Stimulated activated CD8-positive, alpha-beta memory T cell treated with anti-CD3 and anti-CD28 coated beads, Interleukin-4, amount 100 ng/mL, for 48 hours (primary cell): ENCODE results near the gene NAMPT.

Experiments
- DNase-seq: peaks from one replicate; pipeline ENCODE4 v3.0.0-alpha.2; 2020

NAMPT gene

DNA sequence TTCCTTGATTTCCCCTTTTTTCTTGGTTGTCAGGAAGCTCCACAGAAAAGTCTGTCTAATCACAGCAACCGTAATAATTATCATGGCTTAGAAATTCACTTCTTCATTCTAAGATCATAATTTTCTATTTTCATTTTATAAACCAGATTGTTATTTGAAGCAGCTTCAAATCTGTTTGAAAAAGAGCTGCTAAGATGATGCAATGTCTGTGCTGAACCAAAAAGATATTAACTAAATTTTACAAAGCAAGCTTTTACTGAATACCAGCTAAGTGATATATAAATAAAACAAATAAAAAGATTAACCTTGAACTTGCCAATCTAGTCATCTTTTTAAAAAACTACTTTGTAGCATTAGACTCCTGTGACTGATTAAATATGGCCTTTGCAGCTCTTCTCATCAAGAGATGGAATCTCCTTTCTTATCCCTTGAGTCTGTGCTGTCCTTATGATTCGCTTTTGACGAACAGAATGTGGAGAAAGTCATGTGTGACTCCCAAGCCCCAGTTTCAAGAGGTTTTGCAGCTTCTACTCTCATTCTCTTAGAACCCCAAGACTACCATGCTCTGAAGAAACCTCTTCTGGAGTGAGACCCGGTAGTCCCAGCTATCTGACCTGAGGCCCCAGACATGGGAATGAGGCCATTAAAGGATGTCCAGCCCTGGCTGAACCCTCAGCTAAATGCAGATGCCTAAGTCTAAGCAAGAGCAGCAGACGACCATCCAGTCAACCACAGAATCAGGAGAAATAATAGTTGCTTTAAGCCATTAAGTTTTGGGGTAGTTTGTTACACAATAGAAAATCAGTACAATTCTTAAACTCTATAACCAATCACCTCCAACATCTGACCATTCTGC, 14.4 kb downstream of the NAMPT start:
- no peak for DNase-seq

DNA sequence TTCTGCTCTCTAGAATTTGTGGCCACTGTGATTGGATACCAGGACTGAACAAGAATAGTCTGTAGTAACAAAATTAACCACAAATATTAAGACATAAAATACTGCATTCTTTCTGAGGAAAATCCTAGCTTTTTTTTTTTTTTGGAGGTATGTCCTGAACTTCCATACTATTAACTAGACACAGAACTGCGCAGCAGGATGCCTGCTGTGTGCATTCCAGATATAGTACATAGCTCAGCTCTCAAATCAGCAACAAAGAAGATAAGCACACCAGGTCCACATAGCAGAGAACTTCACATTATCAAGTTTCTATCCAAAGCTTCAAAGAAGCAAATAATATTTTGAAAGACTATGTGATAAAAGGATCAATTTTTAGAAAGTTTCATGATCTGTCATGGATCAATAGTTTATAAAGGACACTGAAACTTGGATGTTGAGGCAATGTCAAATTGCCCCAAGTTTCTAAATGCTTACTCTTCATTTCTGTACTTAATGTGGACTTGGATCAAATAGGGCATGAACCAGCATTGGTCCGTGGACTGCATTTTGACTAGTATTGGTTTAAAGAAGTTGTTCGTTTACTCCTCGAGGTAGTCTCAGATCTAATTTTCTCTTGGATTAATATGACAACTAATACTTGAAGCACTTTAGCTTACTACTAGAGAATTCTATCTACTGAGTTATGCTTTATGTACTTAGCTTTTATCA, 15.4 kb downstream of the NAMPT start:
- no peak for DNase-seq

DNA sequence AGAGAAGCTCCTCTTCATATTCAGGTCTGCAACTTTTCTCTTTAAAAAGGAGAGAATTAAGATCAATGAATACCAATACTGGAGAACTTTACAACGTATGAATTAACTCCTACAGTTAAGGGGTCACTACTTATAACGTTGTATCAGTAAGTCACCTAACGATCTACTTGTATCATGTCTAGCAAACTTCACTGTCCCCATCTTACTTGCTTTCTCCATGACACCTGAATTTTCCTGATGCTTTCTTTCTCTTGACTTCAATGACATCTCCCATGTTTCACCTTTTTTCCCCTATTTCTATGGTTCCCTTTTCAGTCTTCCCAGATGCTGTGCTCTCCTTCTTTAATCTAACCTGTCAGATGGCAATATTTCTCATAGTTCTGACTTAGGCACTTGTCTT, 19.6 kb downstream of the NAMPT start:
- DNase-seq = no peak

DNA sequence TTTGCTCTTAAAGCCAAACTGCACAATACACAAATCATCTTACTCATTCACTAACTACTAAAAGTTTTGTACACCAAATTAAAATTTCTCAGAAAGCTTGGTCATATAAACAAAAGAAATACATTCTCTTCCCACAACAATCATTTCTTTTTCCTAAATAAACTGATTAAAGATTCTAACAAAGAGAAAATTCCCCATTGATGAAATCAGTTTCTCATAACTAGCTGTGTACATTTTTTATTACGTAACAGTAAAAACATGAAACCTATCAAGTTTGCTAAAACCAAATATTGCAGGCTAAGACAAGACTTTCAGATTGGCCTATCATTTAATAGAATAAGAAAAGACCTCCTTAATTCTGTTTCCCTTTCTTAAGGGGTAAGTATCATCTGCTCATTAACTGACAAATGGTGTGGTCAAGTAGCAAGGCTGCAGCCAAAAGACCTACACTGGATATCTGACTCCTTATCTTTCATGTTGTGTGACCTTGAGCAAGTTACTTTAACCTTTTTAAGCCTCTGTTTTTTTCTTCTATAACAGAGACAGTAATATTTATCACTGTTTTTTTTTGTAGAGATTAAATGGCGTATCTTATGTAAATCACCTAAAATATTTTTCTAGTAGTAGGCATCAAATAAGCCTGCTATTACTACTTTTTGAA, 22.4 kb downstream of the NAMPT start:
- DNase-seq = no peak

DNA sequence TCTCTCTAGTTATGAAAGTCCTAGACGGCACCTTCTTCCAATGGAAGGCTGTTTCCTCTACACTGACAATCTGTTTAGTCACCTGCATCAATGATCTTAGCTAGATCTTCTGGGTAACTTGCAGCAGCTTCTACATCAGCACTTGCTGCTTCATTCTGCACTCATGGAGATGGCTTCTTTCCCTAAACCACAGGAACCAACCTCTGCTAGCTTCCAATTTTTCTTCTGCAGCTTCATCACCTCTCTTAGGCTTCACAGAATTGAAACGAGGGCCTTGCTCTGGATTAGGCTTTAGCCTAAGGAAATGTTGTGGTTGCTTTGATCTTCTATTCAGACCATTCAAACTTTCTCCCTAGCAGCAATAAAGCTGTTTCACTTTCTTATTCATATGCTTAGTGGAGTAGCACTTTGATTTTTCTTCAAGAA, 24.6 kb downstream of the NAMPT start:
- no peak for DNase-seq

DNA sequence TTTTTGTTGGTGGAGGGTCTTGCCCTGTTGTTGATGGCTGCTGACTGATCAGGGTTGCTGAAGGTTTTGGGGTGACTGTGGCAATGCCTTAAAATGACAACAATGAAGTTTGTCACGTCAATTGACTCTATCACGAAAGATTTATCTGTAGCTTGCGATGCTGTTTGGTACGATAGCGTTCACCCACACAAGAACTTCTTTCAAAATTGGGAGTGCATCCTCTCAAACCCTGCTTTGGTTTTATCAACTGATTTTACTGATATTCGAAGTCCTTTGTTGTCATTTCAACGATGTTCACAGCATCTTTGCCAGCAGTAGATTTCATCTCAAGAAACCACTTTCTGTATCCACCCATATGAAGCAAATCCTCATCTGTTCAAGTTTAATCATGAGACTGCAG, 26.0 kb downstream of the NAMPT start:
- no peak for DNase-seq

DNA sequence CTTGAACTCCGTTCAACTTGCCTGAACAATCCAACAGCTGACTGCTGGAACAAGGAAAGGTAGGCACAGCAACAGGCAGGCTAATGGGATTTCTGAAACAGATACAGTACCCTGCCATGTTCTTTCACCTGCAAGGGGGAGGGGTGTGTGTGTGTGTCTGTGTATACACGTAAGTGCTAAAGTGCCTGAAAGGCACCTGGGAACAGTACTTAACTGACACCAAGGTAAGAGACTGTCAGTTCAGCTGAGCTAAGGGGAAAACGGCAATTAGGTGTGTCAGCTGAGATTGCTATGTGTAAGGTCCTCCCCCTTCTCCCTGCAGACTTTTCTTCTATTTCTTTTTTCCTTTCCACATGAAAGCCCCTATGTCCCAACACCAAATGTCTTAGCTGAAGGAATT, 27.0 kb downstream of the NAMPT start:
- no peak for DNase-seq

DNA sequence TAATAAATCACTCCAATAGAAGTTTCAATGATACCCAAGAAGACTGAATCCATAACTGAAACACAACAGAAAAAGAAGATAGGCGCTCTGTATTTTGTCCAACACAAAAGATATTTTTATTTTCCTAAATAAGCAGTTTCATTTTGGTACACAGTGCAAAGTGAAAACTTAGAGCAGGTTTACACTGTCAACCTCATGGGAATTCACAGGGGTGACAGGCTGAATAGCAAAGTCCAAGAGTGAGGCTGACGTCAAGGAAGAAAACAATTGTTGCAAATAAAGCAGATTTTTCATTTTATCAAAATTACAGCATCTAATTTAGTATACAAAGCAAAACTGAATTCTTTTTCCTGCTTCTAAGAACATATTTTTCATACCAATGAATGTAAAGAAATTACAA, 28.6 kb downstream of the NAMPT start:
- no peak for DNase-seq

DNA sequence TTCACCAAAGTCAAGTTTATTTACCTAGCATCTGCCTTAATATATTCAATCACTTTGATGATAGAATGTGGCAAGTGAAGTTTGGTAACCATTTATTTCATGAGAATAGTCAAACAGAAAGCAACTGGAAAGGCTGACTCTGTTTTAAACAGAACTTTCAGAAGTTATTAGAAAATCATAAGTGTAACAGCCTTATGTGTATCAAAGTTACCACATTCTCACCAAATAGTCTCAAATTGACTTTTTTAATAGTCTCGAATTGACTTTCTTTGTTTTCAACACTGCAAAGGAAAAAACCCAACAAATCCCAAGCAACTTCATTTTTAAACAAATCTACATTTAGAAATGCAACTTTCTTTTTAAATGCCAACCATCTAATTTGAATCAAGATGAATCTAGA, 29.5 kb downstream of the NAMPT start:
- DNase-seq = no peak

DNA sequence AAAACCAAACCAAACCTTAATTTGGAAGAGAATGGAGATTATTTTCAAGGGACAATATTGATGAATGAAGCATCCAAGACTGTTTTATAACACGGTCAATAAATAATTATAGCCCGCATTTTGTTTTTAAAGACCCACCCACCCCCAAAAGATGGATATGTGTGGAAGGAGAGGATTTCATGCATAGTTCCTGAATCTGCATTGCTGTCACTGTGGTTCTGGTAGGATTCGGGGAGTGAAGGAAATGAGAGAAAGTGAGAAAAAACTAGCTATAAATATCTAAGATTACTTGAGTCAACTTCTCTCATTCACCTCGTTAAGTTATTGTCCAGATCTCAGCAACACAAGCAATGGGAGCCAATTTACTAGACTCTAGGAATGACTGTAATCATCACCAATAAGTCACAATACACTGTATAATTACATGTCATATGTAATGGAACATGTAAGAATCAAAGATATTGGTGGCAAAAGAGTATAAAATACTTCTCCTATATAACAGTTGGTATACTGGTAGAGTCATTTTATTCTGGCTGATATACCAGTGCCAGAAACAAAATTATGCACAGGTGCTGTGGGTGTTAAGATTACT, 30.2 kb downstream of the NAMPT start:
- no peak for DNase-seq

DNA sequence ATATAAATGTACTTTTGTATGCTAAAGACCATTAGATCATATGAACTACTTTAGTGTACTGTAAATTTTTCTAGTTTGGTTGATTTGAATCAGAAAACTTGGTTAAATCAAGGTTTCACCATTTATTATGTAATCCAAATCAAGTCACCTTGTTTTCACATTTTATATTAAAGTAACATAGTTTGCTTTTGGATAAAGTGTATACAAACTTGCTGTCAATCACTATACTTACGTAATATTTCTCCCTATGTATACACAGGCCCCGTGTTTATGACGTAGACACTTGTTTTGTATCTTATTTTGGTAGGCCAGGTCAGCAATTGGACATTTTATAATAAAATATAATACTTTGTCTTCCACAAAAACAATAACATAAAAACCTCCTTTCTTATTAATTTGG, 32.2 kb downstream of the NAMPT start:
- DNase-seq = no peak

DNA sequence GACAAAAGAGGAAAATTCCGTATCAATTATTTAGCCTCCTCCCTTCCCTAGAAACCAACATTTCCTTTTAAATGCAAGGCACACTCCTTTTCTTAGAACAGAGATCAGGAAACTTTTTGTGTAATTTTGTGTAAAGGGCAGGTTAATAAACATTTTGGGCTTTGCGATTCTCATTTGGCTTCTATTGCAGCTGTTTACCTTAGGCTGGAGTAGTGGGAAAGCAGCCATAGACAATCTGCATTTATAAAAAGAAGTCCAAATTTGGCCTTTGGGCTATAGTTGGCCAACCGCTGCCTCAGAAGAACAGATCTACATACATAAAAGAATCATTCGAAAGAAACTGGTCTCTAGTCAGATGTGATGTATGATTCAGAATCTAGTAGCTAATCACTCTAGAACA, 35.3 kb downstream of the NAMPT start:
- DNase-seq = no peak

DNA sequence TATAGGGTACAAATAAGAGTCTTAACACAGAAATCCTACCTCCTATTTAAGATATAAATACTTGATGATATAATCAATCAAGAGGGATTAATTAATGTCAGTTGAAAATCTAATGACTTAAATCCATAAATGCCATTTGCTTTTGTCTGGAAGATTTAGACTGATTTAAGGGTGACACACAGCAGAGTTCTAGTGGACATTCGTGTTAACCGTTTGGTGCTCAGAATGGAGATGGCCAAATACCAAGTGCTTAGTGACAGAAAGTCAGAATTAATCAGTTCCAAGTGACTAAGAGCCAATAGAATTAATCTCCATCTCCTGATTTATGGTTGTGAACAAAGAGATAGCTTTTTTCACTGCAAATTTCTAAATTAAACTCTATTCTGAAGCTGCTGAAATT, 36.2 kb downstream of the NAMPT start:
- DNase-seq = no peak

DNA sequence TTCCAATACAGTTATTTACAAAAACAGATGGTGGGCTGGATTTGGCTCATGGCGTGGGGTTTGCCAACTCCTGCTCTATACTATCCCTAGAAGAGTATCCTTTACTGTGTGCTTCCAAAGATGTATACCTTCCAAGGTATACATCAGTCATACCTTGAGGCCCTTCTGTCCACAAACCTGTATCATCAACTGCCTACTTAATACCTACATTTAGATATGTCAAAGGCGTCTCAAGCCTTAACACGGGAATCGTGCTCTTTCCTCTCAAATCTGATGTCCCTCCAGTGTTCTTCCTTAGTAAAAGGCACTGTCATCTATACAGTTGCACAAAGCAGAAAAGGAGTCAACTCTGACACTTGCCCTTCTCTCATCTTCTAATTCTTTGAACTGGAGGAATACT, 36.9 kb downstream of the NAMPT start:
- no peak for DNase-seq

DNA sequence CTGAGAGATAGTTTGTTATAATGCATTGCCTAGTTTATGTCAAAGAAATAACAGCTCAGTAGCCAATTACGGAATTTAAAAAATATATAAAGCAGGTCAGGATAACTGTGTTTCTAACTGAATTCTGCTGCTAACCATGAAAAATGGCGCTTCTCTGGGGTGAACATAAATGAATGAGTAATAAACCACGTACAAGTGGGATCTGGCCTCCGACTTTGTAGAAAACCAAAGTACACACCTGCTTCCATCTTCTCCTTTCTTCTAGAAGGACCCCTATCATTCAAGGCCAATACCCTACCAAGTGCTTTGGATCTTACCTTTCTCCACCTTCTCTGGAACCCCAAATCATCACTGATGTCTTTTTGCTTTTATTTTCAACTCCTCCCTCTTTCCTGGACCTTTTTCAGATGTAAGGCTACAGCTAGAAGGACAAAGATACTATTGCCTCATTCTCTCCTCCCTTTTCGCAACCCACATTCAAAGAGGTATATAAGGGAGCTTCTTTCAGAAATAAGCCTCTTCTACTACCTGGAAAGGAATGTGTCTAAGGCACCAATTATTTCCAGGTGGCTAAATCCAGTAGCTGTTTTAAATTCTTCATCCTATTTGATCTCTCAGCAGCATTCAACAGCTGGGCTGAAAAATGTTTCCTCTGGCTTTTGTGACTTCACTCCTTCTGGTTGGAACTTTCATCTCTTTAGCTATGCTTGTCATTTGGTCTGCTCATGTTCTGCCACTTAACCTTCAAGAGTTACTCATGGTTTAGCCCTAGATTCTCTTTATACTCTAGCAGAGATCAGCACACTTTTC, 37.7 kb downstream of the NAMPT start:
- no peak for DNase-seq

DNA sequence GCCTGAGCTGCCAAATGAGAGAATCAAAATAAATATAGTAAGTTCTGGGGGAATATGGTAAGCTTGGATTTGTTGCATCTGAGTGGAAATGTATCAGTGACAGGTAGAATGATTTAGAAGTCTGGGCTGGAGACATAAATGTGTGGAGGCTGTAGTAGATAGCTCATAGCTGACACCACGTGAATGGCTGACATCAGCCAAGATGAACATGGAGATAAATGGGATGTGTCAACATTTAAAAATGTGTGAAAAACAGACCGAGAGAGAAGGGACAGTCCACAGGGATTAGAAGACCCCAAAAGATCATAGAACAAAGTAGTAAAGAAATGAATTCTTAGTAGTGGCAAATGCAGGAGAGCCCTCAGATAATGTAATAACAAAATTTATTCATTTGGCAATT, 40.9 kb downstream of the NAMPT start:
- DNase-seq = no peak

DNA sequence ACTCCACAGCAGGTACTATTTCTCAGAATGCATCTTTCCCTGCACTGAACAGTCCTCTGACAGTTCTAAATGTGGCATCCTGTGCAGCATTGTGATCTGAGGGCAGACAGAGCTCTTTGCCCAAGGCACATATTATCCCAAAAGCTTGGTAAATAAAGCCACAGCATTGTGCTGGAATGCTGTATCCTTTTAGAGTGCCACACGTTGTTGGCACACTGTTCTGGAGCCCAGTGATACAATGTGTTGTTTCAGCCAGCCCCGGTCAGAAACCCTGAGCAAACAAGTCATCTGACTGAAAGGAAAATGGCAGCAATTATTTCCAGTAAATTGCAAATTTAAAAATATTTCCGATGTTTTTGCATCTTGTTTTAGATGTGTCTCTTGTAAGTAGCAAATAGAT, 45.4 kb downstream of the NAMPT start:
- DNase-seq = no peak

DNA sequence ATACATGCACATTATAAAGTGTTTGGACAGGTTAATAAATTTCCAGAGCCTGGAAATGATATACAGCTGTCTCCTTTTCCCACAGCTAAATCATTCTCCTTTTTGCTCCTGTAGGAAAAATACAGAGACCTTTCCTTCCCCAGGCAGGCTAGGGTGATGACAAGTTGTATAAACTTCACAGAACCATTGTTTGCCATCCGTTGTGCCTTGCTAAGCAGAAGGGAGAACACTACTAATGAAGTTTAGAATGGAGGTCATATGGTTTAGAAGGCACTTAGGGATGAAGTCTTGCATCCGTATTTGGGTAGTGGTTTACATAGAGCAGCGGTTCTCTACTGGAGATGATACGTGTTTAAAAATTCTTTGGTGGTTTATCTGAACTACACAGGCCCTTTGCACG, 46.0 kb downstream of the NAMPT start:
- no peak for DNase-seq

DNA sequence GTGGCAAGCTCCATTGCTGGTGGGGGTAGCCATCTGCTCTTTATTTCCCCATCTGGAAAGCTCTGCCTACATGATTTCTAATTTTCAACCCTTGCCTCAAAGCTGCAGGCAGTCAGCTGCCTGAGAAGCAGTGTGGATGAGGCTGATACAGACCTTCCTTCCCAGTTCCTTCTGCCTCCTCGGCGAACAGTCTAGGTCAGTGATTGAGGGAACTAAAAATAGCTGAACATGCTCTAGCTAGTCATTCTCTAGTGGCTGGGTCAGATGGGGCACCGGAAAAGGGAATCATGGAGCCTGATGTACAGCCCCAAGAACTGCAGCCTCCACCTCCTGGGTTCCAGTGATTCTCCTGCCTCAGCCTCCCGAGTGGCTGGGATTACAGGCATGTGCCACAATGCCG, 48.7 kb downstream of the NAMPT start:
- no peak for DNase-seq

DNA sequence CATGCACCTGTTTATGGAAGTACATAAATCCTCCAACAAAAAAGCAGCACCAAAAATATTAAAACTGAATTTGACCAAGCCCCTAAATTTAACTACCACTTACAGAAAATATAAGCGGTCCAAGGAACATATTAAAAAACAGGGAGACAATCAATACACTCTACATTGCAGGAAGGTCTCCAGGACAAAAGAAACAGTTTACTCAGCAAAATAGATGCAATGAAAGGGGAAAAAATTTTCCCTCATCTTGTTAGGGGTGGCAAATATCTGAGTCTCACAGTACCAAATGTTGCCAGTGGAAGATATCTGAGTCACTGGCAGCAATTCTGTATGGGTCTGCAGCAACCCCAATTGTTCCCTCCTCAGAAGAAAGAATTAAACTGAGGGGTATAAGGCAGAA, 50.4 kb downstream of the NAMPT start:
- no peak for DNase-seq

DNA sequence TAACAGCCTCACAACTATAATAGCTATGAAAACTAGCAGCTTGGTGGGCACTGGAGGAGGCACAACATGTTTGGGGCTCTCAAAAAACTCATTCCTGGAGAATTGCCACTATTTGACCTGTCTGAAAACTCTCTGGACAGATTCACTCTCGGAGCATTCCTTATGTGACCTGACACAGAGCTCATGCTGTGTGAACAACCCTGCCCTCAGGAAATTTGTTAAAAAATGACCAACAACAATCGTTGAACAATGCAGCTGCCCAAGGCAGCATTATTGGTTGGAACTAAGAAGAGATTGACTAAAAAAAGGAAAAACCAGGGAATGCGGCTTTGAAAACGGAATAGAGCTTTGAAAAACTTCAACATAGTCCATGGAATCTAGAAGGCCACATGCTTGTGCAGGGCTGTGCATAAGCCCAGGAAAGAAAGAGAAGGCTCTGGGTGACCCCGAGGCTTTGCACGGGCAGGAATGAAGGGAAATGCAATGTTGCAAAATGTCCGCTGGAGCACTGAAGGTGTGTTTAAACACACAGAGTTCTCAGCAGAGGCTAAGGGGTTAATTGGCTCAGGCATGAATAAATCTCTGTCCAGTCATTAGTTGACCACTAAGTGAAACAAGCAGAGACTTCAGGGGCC, 52.8 kb downstream of the NAMPT start:
- no peak for DNase-seq

DNA sequence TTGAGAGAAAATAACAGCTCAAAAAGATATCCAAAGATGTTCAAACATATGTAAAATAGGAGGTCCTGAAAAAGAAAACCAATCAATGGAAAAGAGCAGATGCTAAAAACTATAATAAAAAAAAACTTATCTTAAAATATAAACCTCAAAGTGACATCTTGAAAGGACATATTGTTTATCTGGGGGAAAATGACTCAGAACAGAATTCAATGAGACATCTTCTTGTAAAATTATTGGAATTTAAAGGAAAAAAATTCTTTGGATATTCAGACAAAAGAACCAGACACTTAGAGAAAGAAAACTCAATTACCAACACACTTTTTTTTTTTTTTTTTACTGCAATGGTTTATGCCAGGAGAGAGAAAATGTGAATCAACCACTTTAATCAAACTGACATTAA, 58.9 kb downstream of the NAMPT start:
- DNase-seq = no peak
